Activated naive CD8-positive, alpha-beta T cell (primary cell): Measurements from ENCODE around the gene NRXN3.

ENCODE experiments used
- H3K27ac Mint-ChIP-seq: one replicate; pipeline ENCODE4 v1.8.0; 2021; ENCODE audit warnings: mixed read lengths
- H3K27me3 Mint-ChIP-seq: one replicate; pipeline ENCODE4 v1.8.0; 2021; ENCODE audit warnings: mixed read lengths
- H3K36me3 Mint-ChIP-seq: one replicate; pipeline ENCODE4 v1.8.0; 2021; ENCODE audit warnings: mixed read lengths
- H3K4me1 Mint-ChIP-seq: one replicate; pipeline ENCODE4 v1.8.0; 2021; ENCODE audit warnings: low read depth, mixed read lengths
- H3K4me3 Mint-ChIP-seq: one replicate; pipeline ENCODE4 v1.8.0; 2021; ENCODE audit warnings: mild to moderate bottlenecking, mixed read lengths
- H3K9me3 Mint-ChIP-seq: one replicate; pipeline ENCODE4 v1.8.0; 2021; ENCODE audit warnings: low read depth, mixed read lengths

Gene NRXN3

GRCh38 chr14:79638672-79639266 is 1468.6 kb downstream of the NRXN3 start:
- Mint-ChIP-seq H3K4me1 (no peaks in the 10 kb centered on the region), H3K9me3 (peaks cover 4% of the 10 kb centered on the region), H3K27ac (no peak overlapping the region), H3K36me3 (no peaks in the 10 kb centered on the region), H3K27me3 (no peaks in the 10 kb centered on the region), H3K4me3 (no peak overlapping the region)

GRCh38 chr14:79639613-79640012 is 1469.4 kb downstream of the NRXN3 start:
- Mint-ChIP-seq H3K9me3 (peaks cover 4% of the 10 kb centered on the region), H3K4me1 (no peaks in the 10 kb centered on the region), H3K36me3 (no peaks in the 10 kb centered on the region), H3K4me3 (no peak overlapping the region), H3K27me3 (no peaks in the 10 kb centered on the region), H3K27ac (no peak overlapping the region)

GRCh38 chr14:79641371-79641770 is 1471.2 kb downstream of the NRXN3 start:
- H3K9me3 Mint-ChIP-seq = peaks cover 4% of the 10 kb centered on the region
- H3K27me3 Mint-ChIP-seq = no peaks in the 10 kb centered on the region
- no peaks in the 10 kb centered on the region for H3K4me1 Mint-ChIP-seq
- no peak overlapping the region for H3K27ac Mint-ChIP-seq
- H3K4me3 Mint-ChIP-seq = no peak overlapping the region
- H3K36me3 Mint-ChIP-seq = no peaks in the 10 kb centered on the region

GRCh38 chr14:79643132-79643531 is 1473.0 kb downstream of the NRXN3 start:
- no peak overlapping the region for H3K4me3 Mint-ChIP-seq
- H3K36me3 Mint-ChIP-seq = no peaks in the 10 kb centered on the region
- no peaks in the 10 kb centered on the region for H3K4me1 Mint-ChIP-seq
- peaks cover 4% of the 10 kb centered on the region for H3K9me3 Mint-ChIP-seq
- H3K27ac Mint-ChIP-seq = no peak overlapping the region
- H3K27me3 Mint-ChIP-seq = no peaks in the 10 kb centered on the region

GRCh38 chr14:79645753-79646362 is 1475.7 kb downstream of the NRXN3 start:
- Mint-ChIP-seq H3K27me3 (no peaks in the 10 kb centered on the region), H3K9me3 (peaks cover 4% of the 10 kb centered on the region), H3K36me3 (no peaks in the 10 kb centered on the region), H3K4me1 (no peaks in the 10 kb centered on the region), H3K4me3 (no peak overlapping the region), H3K27ac (no peak overlapping the region)

- Mint-ChIP-seq H3K4me3 (no peak overlapping the region), H3K4me1 (no peaks in the 10 kb centered on the region), H3K27me3 (no peaks in the 10 kb centered on the region), H3K36me3 (no peaks in the 10 kb centered on the region), H3K9me3 (peaks cover 3% of the 10 kb centered on the region), H3K27ac (no peak overlapping the region)
Observed at GRCh38 chr14:79649856-79650255, 1479.7 kb downstream of the NRXN3 start.

- Mint-ChIP-seq H3K4me1 (no peaks in the 10 kb centered on the region), H3K9me3 (peaks cover 3% of the 10 kb centered on the region), H3K4me3 (no peak overlapping the region), H3K27ac (no peak overlapping the region), H3K27me3 (no peaks in the 10 kb centered on the region), H3K36me3 (no peaks in the 10 kb centered on the region)
Observed at GRCh38 chr14:79652513-79653307, 1482.5 kb downstream of the NRXN3 start.

GRCh38 chr14:79656056-79656455 is 1485.9 kb downstream of the NRXN3 start:
- Mint-ChIP-seq H3K27ac (no peak overlapping the region), H3K36me3 (no peaks in the 10 kb centered on the region), H3K9me3 (peaks cover 3% of the 10 kb centered on the region), H3K4me1 (no peaks in the 10 kb centered on the region), H3K4me3 (no peak overlapping the region), H3K27me3 (no peaks in the 10 kb centered on the region)

GRCh38 chr14:79656496-79656895 is 1486.3 kb downstream of the NRXN3 start:
- no peaks in the 10 kb centered on the region for H3K4me1 Mint-ChIP-seq
- no peak overlapping the region for H3K4me3 Mint-ChIP-seq
- peaks cover 3% of the 10 kb centered on the region for H3K9me3 Mint-ChIP-seq
- no peak overlapping the region for H3K27ac Mint-ChIP-seq
- no peaks in the 10 kb centered on the region for H3K27me3 Mint-ChIP-seq
- no peaks in the 10 kb centered on the region for H3K36me3 Mint-ChIP-seq

- Mint-ChIP-seq H3K36me3 (no peaks in the 10 kb centered on the region), H3K9me3 (peaks cover 3% of the 10 kb centered on the region), H3K27me3 (no peaks in the 10 kb centered on the region), H3K4me3 (no peak overlapping the region), H3K4me1 (no peaks in the 10 kb centered on the region), H3K27ac (no peak overlapping the region)
Observed at GRCh38 chr14:79658221-79658620, 1488.0 kb downstream of the NRXN3 start.

GRCh38 chr14:79658769-79659168 is 1488.6 kb downstream of the NRXN3 start:
- Mint-ChIP-seq H3K27me3 (no peaks in the 10 kb centered on the region), H3K4me1 (no peaks in the 10 kb centered on the region), H3K9me3 (peaks cover 3% of the 10 kb centered on the region), H3K27ac (no peak overlapping the region), H3K4me3 (no peak overlapping the region), H3K36me3 (no peaks in the 10 kb centered on the region)

GRCh38 chr14:79660053-79660939 is 1490.1 kb downstream of the NRXN3 start:
- no peaks in the 10 kb centered on the region for H3K4me1 Mint-ChIP-seq
- H3K9me3 Mint-ChIP-seq = peaks cover 3% of the 10 kb centered on the region
- H3K4me3 Mint-ChIP-seq = no peak overlapping the region
- no peak overlapping the region for H3K27ac Mint-ChIP-seq
- no peaks in the 10 kb centered on the region for H3K36me3 Mint-ChIP-seq
- H3K27me3 Mint-ChIP-seq = no peaks in the 10 kb centered on the region

GRCh38 chr14:79661752-79662151 is 1491.6 kb downstream of the NRXN3 start:
- no peak overlapping the region for H3K4me3 Mint-ChIP-seq

GRCh38 chr14:79663453-79663852 is 1493.3 kb downstream of the NRXN3 start:
- Mint-ChIP-seq H3K4me1 (no peaks in the 10 kb centered on the region), H3K36me3 (no peaks in the 10 kb centered on the region), H3K27ac (no peak overlapping the region), H3K4me3 (no peak overlapping the region), H3K27me3 (no peaks in the 10 kb centered on the region), H3K9me3 (peaks cover 3% of the 10 kb centered on the region)

More at GRCh38 chr14:79661752-79662151, 1491.6 kb downstream of the NRXN3 start:
- H3K4me1 Mint-ChIP-seq = no peaks in the 10 kb centered on the region
- H3K36me3 Mint-ChIP-seq = no peaks in the 10 kb centered on the region
- no peaks in the 10 kb centered on the region for H3K27me3 Mint-ChIP-seq
- H3K27ac Mint-ChIP-seq = no peak overlapping the region
- peaks cover 3% of the 10 kb centered on the region for H3K9me3 Mint-ChIP-seq

GRCh38 chr14:79665556-79665955 is 1495.4 kb downstream of the NRXN3 start:
- no peaks in the 10 kb centered on the region for H3K36me3 Mint-ChIP-seq
- no peaks in the 10 kb centered on the region for H3K4me1 Mint-ChIP-seq
- no peak overlapping the region for H3K4me3 Mint-ChIP-seq
- H3K27ac Mint-ChIP-seq = no peak overlapping the region
- peaks cover 3% of the 10 kb centered on the region for H3K9me3 Mint-ChIP-seq
- no peaks in the 10 kb centered on the region for H3K27me3 Mint-ChIP-seq
